Ishikawa (cell line): ENCODE results near the gene AMMECR1.

ENCODE experiments used
- CEBPB ChIP-seq: IDR thresholded peaks from 2 replicates; pipeline ENCODE4 v1.6.1; 2012
- CREB1 ChIP-seq: IDR thresholded peaks from 2 replicates; pipeline ENCODE4 v1.6.1; 2012; ENCODE audit warnings: low read depth
- EP300 ChIP-seq: IDR thresholded peaks from 2 replicates; pipeline ENCODE4 v1.6.1; 2012; ENCODE audit warnings: borderline replicate concordance
- MAX ChIP-seq: IDR thresholded peaks from 2 replicates; pipeline ENCODE4 v1.6.1; 2012
- RAD21 ChIP-seq: IDR thresholded peaks from 2 replicates; pipeline ENCODE4 v1.6.1; 2012; ENCODE audit warnings: low read depth
- REST ChIP-seq: IDR thresholded peaks from 2 replicates; pipeline ENCODE4 v1.6.1; 2012; ENCODE audit warnings: low read depth, mild to moderate bottlenecking
- TAF1 ChIP-seq: IDR thresholded peaks from 2 replicates; pipeline ENCODE4 v1.6.1; 2012; ENCODE audit warnings: low read depth, mild to moderate bottlenecking
- YY1 ChIP-seq: IDR thresholded peaks from 2 replicates; pipeline ENCODE4 v1.6.1; 2012; ENCODE audit warnings: low read depth
- ZBTB7A ChIP-seq: IDR thresholded peaks from 2 replicates; pipeline ENCODE4 v1.6.1; 2012; ENCODE audit warnings: low read depth
- TF ChIP-seq, protein P1 (sequence below): IDR thresholded peaks from 2 replicates; pipeline ENCODE4 v1.6.1; 2012

- TF ChIP-seq CEBPB, result no peak
- TF ChIP-seq ZBTB7A, result no peak
- no peak for TF ChIP-seq MAX
- no peak for TF ChIP-seq CREB1
- no peak for TF ChIP-seq RAD21
- TF ChIP-seq, protein P1, sequence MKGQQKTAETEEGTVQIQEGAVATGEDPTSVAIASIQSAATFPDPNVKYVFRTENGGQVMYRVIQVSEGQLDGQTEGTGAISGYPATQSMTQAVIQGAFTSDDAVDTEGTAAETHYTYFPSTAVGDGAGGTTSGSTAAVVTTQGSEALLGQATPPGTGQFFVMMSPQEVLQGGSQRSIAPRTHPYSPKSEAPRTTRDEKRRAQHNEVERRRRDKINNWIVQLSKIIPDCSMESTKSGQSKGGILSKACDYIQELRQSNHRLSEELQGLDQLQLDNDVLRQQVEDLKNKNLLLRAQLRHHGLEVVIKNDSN, result no peak
- no peak for TF ChIP-seq REST
- no peak for TF ChIP-seq EP300
- no peak for TF ChIP-seq TAF1
- no peak for TF ChIP-seq YY1
Observed at GRCh38 chrX:110245011-110245410, 72.9 kb downstream of the AMMECR1 start.
